ENCODE measurements around the gene AP5M1. TPM values are rescaled to one million over a fixed set of nuclear protein-coding genes. Genes with fewer than 3 reads are reported as not detected.
A peak's percentile ranks its signal among the peaks of the same experiment; 100 is the strongest.
"Not testable (repeated sequence)": the region's sequence is repeated elsewhere in the genome, so short reads cannot be mapped to it uniquely, and the experiment has no call there.

Gene AP5M1, protein sequence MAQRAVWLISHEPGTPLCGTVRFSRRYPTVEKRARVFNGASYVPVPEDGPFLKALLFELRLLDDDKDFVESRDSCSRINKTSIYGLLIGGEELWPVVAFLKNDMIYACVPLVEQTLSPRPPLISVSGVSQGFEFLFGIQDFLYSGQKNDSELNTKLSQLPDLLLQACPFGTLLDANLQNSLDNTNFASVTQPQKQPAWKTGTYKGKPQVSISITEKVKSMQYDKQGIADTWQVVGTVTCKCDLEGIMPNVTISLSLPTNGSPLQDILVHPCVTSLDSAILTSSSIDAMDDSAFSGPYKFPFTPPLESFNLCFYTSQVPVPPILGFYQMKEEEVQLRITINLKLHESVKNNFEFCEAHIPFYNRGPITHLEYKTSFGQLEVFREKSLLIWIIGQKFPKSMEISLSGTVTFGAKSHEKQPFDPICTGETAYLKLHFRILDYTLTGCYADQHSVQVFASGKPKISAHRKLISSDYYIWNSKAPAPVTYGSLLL
- 27.1 and 32.1 TPM in 2 replicates for total RNA-seq (2014; rRNA removed; shearing (Covaris generic))

DNA sequence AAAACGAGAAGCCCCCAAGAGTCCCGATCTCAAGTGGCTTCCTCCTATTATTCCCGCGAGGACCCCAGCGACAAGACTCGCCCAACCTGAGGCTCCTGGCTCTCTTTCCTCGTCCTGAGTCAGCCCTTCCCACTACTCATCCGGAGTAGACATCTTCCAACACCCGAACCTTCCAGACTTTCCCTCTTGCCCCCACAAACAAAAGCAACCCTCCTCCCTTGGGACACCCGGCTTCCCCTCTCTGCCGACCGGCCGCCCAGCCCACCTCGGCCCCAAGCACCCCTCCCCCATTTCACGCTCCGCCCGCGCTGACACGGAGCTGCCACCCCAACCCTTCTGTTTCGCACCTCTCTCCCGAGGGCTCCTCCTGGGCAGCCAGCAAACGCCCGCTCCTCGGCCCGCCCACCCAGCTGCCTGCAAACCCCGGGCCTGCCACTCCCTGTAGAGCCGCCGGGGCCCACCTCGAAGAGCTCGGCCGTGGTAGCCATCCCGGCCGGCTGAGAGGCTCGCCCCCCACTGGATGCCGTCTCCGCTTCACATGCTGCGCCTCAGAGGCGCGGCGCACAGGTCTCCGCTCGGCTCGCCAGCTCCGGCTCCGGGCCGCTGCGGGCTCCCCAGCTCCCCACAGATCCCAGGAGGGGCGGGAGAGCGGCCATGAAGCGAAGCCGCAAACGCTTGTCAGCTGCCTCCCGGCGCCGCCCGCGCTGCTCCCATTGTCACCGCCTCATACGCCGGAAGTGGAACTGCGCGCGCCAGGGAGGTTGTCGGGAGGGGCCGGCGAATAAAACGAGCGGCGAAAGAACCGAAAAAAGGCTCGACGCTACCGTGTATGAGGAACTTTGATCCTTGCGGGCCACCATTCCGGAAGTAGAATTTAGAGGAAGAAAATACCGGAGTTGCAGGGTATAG, at the start of gene AP5M1, which contains the start of gene EXOC5:
AP5M1 (plus strand) TSS at position 811 of the 909 bp plus-strand sequence. CDS start 344 bp downstream, outside the sequence.
EXOC5 (minus strand) TSS at position 745 of the 909 bp plus-strand sequence; CDS start at position 488, 257 bp downstream.
- DNase-seq (ENCODE audit: low read depth) = peak; percentile 91

DNA sequence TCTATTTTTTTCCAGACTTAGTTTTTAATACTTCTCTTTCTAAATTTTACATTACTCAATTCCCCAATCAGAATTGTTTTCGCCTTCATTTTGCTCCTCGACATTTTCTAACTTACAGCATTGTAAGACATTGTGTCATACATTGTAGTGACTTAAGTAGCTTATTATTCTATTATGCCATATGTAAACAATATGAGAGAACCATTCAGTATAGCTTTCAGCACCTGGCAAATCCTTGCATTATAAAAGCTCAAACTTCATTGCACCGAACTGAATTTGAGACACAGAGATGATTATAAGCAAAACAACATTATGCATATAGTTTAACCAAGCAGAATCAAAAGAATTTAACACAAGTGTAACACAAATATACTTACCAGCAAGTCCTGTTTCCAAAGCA, 46.8 kb upstream of the AP5M1 start:
- no peak for DNase-seq (ENCODE audit: low read depth)

DNA sequence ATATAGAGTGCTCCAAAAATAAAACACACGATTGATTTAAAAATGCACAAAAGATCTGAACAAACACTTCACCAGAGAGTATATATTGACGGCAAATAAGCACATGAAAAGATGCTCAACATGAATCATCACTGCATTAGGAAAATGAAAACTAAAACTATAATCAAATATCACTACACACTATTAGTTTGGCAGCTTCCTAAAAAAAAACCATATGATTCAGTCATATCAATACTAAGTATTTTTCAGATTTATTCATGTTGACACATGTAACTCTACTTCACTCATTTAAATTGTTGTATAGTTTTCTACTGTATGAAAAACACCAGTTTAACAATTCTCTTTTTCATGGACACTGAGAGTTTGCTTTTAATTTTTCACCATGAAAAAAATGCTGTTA, 41.7 kb upstream of the AP5M1 start:
- DNase-seq (ENCODE audit: low read depth) = no peak

DNA sequence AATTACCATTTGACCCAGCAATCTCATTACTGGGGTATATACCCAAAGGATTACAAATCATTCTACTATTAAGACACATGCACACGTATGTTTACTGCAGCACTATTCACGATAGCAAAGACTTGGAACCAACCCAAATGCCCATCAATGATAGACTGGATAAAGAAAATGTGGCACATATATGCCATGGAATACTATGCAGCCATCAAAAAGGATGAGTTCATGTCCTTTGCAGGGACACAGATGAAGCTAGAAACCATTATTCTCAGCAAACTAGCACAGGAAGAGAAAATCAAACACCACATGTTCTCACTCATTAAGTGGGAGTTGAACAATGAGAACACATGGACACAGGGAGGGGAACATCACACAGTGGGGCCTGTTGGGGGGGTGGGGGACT, 40.5 kb upstream of the AP5M1 start:
- DNase-seq (ENCODE audit: low read depth) = not testable (repeated sequence)

DNA sequence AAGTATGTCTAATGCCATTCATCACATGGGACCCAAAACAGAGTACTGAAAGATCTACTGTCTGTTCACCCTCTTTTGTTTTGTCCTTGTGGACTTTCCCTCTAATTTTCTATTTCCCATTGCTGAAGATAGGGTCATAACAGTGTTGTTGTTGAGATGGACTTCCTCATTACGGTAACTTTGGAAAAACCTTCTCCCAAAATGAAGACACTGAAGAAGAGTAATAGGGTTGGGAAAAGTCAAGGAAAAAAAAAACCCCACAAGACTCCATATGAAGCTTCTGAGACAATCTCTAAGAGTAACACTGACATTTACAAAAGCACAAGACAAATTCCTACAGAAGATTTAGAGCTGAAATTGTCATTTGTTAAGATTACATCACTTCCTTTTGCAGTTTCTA, 36.8 kb upstream of the AP5M1 start:
- no peak for DNase-seq (ENCODE audit: low read depth)

DNA sequence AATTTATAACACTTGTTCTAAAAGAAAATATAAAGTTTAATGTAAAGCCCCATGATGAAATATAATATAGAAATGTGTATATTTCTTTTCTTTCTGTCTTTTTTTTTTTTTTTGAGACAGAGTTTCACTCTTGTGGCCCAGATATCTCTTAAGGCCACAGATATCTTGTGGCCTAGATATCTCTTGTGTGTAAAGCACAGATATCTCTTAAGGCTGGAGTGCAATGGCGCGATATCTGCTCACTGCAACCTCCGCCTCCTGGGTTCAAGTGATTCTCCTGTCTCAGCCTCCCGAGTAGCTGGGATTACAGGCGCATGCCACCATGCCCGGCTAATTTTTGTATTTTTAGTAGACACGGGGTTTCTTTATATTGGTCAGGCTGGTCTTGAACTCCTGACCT, 28.7 kb upstream of the AP5M1 start:
- DNase-seq (ENCODE audit: low read depth) = not testable (repeated sequence)

DNA sequence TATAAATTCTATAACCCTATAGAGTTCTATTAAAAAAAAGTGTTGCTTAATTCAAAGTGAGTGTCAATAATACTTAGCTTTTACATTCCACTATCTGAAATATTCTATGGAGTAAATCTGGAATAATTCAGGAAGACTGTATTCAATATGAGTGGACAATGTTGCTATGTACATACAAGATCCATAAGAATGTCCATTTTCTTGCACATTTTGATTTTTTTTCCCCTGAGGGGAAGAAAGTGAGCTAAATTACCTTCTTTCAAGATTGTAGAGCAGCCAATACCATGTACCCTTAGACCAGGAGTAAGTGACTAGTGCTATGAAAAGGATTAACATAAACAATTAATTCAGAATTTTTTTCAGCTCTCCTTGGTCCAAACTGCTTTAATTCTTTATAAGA, 25.5 kb upstream of the AP5M1 start:
- no peak for DNase-seq (ENCODE audit: low read depth)

DNA sequence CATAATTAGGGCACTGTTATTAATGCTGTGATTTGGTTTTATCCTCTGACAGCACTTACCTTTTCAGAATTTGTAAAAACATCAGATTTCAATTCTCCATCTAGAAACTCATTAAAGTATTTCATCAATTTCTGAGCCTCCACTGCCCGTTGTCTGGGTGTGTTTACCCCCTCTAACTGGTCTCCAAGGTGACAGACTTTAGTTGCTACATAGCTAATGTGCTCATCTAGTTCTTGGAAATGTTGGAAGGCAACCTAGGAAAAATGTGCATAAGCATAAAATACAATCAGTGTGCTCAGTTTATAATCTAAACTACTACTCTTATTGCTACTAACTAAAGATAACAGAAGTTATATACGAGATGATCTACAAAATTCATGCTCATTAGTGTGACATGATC, 24.7 kb upstream of the AP5M1 start:
- no peak for DNase-seq (ENCODE audit: low read depth)

DNA sequence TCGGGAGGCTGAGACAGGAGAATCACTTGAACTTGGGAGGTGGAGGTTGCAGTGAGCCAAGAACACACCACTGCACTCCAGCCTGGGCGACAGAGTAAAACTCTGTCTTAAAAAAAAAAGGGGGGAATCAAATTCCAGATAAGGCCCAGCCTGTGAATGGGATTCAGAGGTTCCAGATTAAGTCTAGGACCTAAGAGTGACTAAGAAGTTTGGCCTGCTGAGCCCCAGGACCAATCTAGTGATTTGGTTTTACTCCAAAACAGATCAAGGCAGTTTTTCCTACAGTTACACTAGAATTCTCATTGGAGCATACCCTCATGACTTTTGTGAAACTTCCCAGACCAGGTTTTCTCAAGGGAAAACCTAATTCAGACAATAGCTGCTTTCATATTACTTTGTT, 22.8 kb upstream of the AP5M1 start:
- no peak for DNase-seq (ENCODE audit: low read depth)

DNA sequence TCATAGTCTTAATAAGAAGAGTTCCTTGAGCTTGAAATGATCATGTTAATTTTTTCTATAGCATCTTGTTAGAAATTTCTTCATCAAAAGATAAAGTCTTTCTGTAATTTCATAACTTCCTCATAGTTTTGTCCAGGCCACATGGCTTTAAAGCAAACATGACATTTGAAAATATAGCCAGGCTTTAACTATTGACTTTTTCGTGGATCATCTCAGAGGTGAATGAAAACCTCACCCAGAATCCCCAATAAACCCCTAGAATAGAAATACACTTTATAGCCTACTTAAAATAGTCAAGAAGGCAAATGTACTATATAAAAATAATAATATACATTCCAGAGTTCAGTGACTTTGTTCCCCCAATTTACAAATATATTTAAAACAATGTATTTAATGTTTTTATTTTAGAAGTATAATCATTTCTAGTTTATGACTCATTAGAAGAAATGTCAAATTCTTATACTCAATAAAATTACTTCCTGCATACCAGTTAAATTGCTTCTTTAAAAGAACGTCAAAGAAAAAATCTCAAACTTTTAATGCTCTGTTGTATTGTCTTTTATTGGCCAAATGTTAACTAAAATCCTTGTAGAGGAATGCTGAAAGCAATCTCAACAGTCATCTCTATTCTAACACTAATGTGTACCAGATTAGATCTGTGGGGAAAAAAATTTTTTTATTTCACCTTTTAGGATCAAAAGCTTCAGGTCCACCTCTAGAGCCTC, 21.7 kb upstream of the AP5M1 start:
- DNase-seq (ENCODE audit: low read depth) = no peak

DNA sequence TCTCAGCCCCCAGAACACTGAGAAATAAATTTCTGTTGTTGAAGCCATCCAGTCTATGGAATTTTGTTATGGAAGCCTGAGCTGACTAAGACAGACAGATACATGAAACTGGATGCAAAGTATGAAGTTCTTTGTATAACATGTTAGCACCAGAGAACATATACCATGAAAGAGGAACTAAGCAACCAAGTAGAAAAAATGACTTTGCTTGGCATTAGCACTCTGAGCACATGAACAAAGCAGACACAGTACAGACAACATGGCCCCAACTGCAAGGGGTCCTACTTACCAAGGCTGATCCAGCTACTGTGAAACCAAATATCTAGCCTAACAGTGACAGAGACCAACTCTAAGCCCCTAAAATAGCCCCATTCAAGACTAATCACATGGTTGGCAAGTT, 13.9 kb upstream of the AP5M1 start:
- DNase-seq (ENCODE audit: low read depth) = no peak

DNA sequence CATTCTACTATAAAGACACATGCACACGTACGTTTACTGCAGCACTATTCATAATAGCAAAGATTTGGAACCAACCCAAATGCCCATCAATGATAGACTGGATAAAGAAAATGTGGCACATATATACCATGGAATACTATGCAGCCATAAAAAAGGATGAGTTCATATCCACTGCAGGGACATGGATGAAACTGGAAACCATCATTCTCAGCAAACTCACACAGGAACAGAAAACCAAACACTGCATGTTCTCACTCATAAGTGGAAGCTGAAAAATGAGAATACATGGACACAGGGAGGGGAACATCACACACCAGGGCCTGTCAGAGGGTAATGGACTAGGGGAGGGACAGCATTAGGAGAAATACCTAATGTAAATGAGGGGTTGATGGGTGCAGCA, 10.6 kb upstream of the AP5M1 start:
- not testable (repeated sequence) for DNase-seq (ENCODE audit: low read depth)

DNA sequence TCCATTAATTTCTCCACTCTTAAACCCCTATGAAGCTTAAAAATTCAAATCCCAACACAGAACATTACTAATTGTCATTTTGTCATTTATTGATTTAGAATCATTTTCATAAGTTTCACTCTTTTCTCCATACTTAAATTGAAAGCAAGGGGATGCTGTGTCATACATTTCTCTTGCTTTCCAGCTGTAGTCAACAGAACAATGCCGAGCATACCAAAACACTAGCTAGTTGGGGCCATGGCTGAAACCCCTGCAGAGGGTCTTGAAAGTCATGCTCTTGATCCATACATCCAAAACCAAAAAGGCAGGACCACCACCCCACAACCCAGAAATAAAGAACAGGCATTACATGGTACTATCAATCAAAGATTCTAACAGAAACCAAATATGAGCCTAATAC, 9.1 kb upstream of the AP5M1 start:
- no peak for DNase-seq (ENCODE audit: low read depth)

DNA sequence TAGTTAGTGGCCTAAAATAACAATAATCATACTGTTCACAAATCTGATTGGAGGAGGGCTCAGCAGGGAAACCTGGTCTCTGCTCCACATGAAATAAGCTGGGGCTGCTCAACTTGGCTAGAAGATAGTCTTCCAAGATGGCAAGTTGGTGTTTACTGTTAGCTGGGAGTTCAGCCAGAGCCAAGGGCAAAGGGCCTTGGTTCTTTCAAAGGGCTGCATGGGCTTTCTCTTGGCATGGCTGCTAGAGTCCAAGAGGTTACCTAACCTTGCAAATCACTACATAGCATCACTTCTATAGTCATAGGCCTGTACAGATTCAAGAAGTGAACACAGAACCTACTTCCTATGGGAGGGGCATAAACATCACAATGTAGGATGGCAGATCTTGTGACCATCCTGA, 7.2 kb upstream of the AP5M1 start:
- no peak for DNase-seq (ENCODE audit: low read depth)

DNA sequence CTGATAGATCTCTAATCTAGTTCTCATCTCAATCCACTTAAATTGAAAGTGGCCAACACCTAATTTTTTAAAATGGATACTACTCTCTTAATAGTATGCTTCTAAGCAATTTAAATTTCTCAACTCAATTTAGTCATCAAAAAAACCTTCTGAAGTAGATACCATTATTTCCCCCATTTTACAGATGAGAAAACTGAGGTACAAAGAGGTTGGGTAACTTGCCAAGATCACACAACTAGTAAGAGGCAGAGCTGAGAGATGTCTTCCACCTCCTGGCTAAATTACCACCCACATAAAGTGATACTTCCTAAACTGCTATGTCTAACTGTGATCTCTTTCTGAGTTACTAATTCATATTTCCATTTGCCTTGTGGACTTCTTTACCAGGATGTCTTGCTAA, 6.7 kb upstream of the AP5M1 start:
- no peak for DNase-seq (ENCODE audit: low read depth)

DNA sequence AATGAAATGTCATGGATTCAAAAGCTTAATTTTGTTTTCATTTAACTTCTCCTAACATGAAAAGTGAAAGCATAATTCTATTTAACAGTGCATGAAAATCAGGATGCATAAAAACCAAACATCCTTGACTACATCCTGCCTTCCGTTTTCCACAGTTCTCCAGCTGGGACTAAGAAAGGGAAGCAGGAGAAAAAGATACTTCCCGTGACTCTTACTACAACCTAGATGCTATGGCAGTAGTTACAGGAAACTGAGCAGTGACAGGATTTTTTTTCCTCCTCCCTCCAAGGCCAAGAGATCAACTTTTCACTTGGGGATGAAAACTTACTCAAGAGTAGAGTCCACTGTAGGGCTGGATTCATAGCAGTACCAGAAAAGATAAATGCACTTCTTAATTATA, 2.7 kb upstream of the AP5M1 start:
- peak; percentile 3 for DNase-seq (ENCODE audit: low read depth)

DNA sequence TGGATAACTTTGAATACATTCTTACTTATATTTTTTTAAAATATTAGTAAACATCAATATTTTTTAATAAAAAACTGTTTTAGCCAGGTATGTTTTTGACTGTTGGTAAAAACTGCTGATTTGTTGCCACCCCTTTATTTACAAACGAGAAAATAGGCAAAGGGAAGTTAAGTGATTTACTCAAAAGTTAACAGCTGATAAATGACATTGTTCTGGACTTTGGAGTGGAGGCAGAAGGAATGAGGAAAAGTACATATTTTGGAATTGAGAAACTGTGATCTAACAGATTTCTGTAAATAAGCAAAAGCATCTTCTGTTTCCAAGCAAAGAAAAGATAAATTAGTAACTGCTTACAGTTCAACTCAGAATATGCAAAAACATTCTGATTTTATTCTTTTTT, 4.5 kb downstream of the AP5M1 start:
- DNase-seq (ENCODE audit: low read depth) = no peak

DNA sequence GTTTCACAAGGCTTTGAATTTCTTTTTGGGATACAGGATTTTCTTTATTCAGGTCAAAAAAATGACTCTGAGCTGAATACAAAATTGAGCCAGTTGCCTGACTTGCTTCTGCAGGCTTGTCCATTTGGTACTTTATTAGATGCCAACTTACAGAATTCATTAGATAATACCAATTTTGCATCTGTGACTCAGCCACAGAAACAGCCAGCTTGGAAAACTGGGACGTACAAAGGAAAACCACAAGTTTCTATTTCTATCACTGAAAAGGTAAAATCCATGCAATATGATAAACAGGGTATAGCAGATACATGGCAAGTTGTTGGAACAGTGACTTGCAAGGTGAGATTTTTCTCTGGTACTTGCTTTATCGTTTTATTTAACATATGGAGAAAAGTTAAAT, 5.8 kb downstream of the AP5M1 start:
- DNase-seq (ENCODE audit: low read depth) = no peak

DNA sequence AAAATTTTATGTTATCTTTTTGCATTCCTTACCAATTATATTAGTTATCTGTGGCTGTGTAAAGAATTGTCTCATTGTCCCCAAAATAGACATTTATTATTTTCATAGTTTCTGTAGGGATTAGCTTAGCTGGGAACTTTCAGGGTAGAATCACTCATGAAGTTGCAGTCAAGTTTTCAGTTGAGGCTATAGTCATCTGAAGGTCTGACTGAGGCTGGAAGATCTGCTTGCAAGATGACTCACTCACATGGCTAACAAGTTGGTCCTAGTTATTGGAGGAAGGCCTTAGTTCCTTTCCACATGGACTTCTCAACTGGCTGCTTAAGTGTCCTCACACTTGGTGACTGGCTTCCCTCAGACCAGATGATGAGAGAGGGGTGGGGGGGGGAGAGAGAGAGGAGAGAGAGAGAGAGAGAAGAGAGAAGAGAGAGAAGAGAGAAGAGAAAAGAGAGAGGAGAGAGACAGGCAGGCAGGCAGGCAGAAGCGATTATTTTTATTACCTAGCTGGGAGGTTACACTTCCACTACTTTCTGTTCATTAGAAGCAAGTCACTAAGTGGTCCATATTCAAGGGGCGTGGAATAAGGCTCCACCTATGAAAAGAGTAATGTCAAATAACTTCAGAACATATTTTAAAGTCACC, 6.4 kb downstream of the AP5M1 start:
- no peak for DNase-seq (ENCODE audit: low read depth)

DNA sequence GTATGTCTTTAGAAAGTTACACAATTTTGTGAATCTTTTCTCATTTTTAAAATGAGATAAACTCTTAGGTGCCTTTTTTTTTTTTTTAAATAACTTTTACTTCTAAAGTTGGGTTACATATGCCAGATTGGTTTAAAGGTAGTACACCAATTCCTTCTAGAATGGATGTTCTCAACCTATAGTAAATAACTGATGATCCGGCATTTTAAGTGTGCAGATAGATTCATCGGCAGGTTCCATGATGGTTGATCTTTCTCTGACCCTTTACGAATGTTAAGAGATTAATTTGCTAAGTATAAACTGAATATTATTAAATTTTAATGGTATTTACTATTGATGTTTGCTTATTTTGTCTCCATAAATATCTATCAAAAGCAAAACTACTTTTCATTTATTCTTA, 8.3 kb downstream of the AP5M1 start:
- no peak for DNase-seq (ENCODE audit: low read depth)

DNA sequence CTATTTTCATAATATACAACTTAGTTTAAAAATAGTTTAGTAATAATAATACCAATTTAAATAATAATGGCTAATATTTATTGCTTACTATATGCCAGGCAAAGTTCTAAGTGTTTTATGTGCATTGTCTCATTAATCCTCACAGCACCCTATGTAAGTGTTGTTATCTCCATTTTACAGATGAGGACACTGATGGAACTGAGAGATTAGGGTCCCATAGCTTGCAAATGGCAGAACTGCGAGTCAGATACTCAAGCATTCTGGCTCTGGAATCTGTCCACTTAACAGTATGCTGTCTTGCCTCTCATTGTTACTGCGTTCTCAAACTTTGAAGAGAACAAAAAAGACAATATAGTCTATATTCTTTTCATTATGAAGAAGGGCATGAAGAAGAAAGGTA, 19.0 kb downstream of the AP5M1 start:
- DNase-seq (ENCODE audit: low read depth) = no peak
